Suprapubic skin (tissue), 4 donors: ENCODE data around the gene RPL21.

ENCODE experiments used
- CTCF ChIP-seq, 2 donors: fragments of 200-600 bp in 1 of 2; fragments of 450-650 bp in 1 of 2; sonication (generic) in 1 of 2; IDR thresholded peaks; one replicate each; pipeline ENCODE4 v1.5.1; 2016 to 2019; ENCODE audit warnings: antibody characterized with exemption in 2 of 2, mild to moderate bottlenecking in 1 of 2, moderate library complexity in 1 of 2
- EP300 ChIP-seq: sonication (generic); formaldehyde crosslinking; IDR thresholded peaks from one replicate; pipeline ENCODE4 v1.6.1; 2017; ENCODE audit warnings: antibody characterized with exemption
- POLR2A ChIP-seq, 2 donors: fragments of 450-650 bp; IDR thresholded peaks; one replicate each; pipeline ENCODE4 v1.6.1; 2017; ENCODE audit warnings: antibody characterized with exemption in 2 of 2, mild to moderate bottlenecking in 2 of 2, moderate library complexity in 2 of 2
- POLR2AphosphoS5 ChIP-seq, 3 donors: sonication (generic); formaldehyde crosslinking; IDR thresholded peaks; one replicate each; pipeline ENCODE4 v1.6.1; 2017; ENCODE audit warnings: antibody characterized with exemption in 3 of 3

GRCh38 chr13:27259831-27260230 is 8.5 kb downstream of the RPL21 start:
- no peak for TF ChIP-seq CTCF (IDR thresholded peaks at IDR 0.05)
- TF ChIP-seq POLR2AphosphoS5 (IDR thresholded peaks at IDR 0.05): no peak
- TF ChIP-seq POLR2A (IDR thresholded peaks at IDR 0.05): no peak
- no peak for TF ChIP-seq EP300
